Measurements from ENCODE around the gene PREX1. TPM values are rescaled to one million over a fixed set of nuclear protein-coding genes. Genes with fewer than 3 reads are reported as not detected.
"Not testable (repeated sequence)": the region's sequence is repeated elsewhere in the genome, so short reads cannot be mapped to it uniquely, and the experiment has no call there.

The PREX1 gene
- total RNA-seq, 1 donor from 2014 or later, result 33.9 TPM

- no peak for ATAC-seq
- intact Hi-C loops (cut with DNase I), result no loop called here
- DNase-seq (ENCODE audit: low spot score), result no peak
These were observed 19.9 kb upstream of the PREX1 start for GRCh38 chr20:48847498-48848205.

- DNase-seq (ENCODE audit: low spot score), result no peak
- intact Hi-C loops (cut with DNase I), result no loop called here
- peak; percentile 45 for ATAC-seq
These were observed 19.0 kb upstream of the PREX1 start for GRCh38 chr20:48846516-48847492.

DNA sequence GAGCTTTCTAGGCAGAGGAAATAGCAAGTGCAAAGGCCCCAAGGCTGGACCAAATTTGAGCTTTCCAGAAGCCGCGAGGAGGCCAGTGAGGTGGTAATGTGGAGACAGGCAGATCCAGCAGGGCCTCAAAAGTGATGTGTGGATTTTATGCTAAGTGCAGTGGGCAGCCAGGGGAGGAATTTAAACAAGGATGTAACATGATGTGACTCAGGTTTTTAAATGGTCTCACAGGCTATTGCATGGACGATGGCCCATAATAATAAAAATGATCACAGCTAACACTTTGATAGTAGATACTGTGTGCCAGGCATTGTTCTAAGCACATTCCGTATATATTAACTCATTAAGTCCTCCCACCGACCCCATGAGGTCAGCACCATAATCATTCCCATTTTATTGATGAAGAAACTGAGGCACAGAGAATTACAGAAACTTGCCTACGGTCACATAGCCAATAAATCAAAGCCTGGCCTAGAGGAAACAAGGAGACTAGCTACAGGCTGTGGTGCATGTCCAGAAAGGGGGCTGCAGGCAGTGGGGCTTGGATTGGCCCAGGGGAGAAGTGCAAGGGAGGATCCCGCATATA is 18.0 kb upstream of the PREX1 start:
- intact Hi-C loops (cut with DNase I), result no loop called here

DNA sequence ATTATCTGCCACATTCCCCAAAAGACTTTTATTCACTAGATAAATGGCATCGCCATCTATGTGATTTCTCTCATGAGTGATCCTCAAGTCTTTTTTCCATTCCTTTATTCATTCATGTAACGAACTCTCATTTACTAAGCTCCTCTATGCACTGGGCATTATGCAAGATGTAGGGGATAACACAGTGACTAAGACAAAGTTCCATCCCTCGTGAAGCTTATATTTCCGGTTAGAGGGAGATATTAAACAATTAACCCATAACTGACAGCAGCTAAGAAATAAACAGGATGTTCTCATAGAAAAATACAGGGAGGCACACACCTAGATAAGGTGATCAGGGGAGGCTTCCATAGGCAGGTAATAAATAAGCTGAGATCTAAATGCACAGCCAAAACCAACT is 17.2 kb upstream of the PREX1 start:
- ATAC-seq (no peak), DNase-seq (ENCODE audit: low spot score) (no peak)
- intact Hi-C loops (cut with DNase I), result no loop called here

More for the DNA sequence above, 18.0 kb upstream of the PREX1 start:
- ATAC-seq, result no peak
- DNase-seq (ENCODE audit: low spot score), result no peak

DNA sequence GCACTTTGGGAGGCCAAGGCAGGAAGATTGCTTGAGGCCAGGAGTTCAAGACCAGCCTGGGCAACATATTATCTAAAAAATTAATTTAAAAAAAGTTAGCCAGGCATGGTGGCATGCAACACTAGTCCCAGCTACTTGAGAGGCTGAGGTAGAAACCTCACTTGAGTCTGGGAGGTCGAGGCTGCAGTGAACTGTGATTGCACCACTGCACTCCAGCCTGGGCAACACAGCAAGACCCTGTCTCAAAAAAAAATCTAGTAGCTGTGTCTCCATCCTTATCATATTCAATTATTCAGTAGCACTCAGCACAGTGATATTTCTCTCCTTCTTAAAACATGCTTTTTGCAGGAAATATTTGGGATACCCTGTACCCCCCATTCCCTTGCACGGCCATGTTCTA is 16.1 kb upstream of the PREX1 start:
- DNase-seq (ENCODE audit: low spot score); ATAC-seq; intact Hi-C loops (cut with DNase I): not testable (repeated sequence)

DNA sequence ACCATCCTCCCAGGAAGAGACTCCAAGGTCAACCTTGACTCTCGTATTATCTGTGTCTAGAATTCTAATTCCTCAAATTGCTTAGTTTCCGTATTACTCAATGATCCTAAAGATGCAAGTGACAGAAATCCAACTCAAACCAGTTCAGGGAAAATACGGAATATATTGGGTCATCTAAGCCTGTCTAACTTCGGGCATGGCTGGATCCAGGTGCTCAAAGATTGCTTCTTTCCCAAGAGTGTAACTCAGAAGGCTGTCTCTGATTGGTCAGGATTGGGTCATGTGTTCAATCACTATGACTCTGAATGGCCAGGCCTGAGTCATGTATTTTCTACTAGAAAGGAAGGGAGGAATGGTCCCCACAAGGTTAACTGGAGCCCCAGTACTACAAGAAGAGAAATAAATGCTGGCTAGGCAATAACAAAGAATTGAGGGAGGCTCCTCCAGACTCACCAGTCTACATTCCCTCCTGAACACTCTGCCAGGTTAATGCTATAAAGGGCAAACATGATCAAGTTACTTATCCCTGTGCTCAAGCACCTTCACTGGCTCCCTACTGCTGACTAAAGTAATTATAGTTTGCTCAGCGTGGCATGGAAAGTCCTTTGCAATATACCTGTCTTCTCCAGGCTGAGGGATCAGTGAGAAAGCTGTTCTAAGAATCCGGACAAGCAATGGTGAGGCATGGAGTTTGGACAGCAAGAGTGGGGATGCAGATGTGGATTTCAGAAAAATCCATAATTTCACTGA is 15.4 kb upstream of the PREX1 start:
- ATAC-seq (no peak), DNase-seq (ENCODE audit: low spot score) (no peak)
- intact Hi-C loops (cut with DNase I), result no loop called here

DNA sequence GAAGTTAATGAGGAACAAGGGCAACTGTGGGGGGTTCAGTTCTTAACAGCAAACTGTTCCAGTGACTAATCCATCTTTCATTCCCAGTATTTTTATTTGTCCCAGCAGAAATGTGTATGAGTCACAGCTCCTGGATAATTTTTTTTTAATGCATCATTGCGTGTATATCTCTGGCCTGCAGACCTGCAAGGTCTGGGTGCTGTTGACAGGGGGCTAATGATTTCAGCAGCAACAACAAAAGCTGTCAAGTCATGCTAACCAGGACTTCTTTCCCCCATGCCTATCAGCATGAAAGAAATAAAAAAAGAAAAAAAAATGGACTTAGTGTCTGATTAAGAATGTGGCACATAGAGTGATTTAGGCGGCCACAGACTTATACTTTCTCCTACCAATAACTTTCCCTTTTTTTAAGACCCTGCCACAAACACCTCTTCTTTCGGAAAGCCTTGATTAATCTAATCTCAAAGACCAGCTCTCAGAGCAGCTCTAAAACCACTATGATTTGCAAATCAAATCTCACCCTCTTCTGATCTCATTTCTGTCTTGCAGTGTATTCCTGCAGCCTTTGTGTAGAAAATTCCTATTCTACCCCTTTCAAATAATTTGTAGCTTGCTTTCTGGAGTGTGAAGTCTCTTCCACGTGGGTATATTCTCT is 14.2 kb upstream of the PREX1 start:
- ATAC-seq (no peak), DNase-seq (ENCODE audit: low spot score) (no peak)
- intact Hi-C loops (cut with DNase I), result no loop called here

DNA sequence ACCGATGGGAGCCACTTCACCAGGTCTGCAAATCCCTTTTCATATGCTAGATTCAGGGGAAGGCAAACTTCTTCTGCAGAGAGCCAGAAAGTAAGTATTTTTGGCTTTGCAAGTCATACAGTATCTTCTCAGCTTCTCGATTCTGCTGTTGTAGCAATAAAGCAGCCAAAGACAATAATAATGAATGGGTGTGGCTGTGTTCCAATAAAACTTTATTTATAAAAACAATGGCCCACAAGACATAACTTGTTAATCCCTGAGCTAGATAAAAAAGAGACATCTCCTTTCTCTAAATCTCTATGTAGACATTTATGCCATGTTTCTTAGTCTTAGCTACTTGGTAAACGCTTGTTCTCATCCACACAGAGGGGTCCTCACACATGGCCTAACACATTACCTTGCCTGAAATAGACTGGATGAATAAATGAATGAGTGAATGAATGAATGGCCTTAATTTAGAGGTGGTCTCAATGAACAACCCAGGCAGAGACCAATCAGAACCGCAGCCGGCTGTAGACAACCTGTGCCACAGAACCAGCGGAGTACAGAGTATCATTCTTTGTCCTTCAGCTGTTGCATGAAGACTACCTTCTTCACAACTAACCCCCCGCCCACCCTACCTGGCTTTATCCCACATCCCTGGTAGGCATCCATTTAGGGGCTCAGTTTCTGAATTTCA is 13.5 kb upstream of the PREX1 start:
- ATAC-seq (no peak), DNase-seq (ENCODE audit: low spot score) (no peak)
- intact Hi-C loops (cut with DNase I), result no loop called here

DNA sequence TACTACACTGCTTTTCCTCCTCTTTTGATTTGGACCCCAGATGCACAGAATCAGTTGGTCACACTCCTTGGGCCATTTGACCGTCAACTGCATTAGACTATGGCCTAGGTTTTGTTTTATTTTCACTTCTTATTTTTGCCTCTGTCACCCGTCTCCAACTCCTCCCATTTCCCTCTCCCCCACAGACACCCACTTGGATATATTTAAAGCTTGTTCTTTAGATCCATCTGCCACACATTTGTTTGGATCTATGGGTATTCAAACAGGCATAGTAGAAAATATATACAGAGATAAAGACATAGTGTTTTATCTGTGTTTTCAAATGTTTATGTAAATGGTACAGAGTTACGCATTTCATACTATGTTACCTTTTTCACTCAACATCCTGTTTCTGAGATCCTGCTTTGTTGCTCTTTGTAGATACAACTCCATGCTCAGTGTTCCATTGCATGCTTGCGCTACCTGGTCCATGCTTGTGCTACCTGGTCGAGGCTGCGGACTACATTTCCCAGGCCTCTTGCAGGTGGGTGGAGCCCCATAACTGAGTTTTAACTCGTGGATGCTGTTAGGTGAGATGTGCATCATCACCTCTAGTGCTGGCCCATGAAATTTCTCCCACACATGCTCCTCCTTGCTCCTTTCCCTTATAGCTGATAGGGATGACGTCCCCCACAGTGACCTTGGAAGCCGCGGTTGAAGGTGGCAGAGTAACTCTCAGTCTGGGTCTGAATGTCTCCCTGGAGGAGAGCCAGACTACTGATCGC is 11.5 kb upstream of the PREX1 start:
- ATAC-seq (no peak), DNase-seq (ENCODE audit: low spot score) (no peak)
- intact Hi-C loops (cut with DNase I), result no loop called here

DNA sequence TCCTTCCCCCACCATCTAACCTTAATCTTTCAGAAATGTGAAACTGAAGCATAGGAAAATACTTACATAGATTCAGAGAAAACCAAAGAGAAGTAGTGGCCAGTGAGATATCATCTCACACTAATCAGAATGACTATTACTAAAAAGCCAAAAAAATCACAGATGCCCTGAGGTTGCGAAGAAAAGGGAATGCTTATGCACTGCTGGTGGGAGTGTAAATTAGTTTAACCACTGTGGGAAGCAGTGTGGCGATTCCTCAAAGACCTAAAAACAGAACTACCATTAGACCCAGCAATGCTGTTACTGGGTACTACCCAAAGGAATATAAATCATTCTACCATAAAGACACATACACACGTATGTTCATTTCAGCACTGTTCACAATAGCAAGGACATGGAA is 9.2 kb upstream of the PREX1 start:
- DNase-seq (ENCODE audit: low spot score) (no peak), ATAC-seq (no peak)
- intact Hi-C loops (cut with DNase I), result no loop called here

GRCh38 chr20:48835390-48835789 is 7.6 kb upstream of the PREX1 start:
- intact Hi-C loops (cut with DNase I), result no loop called here
- no peak for DNase-seq (ENCODE audit: low spot score)
- no peak for ATAC-seq

DNA sequence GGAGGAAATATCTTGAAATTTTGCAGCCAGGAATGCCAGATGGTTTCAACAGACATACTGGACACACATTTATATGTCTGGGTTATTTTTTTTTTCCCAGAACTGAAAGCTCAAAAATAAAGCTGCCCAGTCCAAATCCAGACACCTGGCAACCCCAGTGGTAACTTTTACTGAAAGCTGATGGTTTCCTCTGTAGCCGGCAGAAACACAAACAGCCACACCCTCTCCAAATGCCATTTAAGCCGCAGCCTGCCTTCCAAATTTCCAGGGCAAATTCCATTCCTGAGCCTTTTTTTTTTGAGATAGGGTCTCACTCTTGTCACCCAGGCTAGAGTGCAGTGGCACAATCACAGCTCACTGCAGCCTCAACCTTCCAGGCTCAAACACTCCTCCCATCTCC is 6.5 kb upstream of the PREX1 start:
- DNase-seq (ENCODE audit: low spot score) (no peak), ATAC-seq (no peak)
- intact Hi-C loops (cut with DNase I), result no loop called here

DNA sequence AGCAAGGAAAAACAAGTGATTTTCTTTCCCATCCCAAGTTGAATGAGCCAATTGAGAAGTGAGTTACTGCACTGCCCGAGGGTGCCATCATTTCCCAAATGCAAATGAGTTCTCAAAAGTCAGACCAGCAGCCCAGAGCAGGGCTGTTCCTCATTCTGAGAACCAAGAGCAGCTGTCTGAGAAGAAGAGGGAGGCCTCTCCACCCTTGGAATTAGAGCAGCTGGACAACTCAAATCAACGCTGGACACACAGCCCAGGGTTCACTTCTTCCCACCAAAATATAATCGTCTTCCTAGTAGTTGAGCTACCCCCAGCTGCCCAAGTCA is 4.6 kb upstream of the PREX1 start:
- intact Hi-C loops (cut with DNase I), result no loop called here
- DNase-seq (ENCODE audit: low spot score) (no peak), ATAC-seq (peak; percentile 51)

- DNase-seq (ENCODE audit: low spot score) (peak; percentile 70), ATAC-seq (peak; percentile 20)
- intact Hi-C loops (cut with DNase I), result no loop called here
These were observed 4.1 kb upstream of the PREX1 start for GRCh38 chr20:48831718-48832404.

DNA sequence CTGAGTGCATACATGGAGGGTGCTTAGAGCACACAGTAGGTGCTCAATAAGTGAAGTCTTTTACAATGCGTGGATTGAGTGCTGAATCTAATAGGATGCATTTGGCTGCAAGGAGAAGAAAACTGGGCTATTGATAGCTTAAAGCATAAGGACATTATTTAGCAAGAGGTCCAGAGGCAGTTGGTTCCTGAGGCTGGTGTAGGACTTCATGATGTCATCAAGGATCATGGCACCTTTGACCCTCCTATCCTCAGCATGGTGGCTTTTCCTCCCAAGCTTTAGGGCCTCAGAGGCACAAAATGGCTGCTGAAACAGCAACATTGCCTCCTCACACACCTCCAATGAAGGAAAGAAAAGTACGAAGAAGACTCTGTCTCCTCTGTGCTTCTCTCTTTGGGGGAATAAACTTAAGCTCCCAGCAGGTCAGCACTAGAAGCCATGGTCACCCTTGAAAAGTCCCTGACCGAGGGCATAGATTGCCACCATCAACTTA is 3.1 kb upstream of the PREX1 start:
- intact Hi-C loops (cut with DNase I), result no loop called here
- ATAC-seq, result no peak
- DNase-seq (ENCODE audit: low spot score), result no peak

- intact Hi-C loops (cut with DNase I), result no loop called here
- ATAC-seq (no peak), DNase-seq (ENCODE audit: low spot score) (no peak)
These were observed 2.1 kb upstream of the PREX1 start for GRCh38 chr20:48829940-48830339.
